Suprapubic skin (tissue), 3 donors: ENCODE data around the gene FDPS.

Experiments used
- POLR2A ChIP-seq, 2 donors: fragments of 450-650 bp; IDR thresholded peaks; one replicate each; pipeline ENCODE4 v1.6.1; 2017; ENCODE audit warnings: antibody characterized with exemption in 2 of 2, mild to moderate bottlenecking in 2 of 2, moderate library complexity in 2 of 2
- TF ChIP-seq, protein P1 (sequence below), 2 donors: fragments of 200-600 bp in 1 of 2; fragments of 450-650 bp in 1 of 2; sonication (generic) in 1 of 2; IDR thresholded peaks; one replicate each; pipeline ENCODE4 v1.5.1; 2016 to 2019; ENCODE audit warnings: antibody characterized with exemption in 2 of 2, mild to moderate bottlenecking in 1 of 2, moderate library complexity in 1 of 2

DNA sequence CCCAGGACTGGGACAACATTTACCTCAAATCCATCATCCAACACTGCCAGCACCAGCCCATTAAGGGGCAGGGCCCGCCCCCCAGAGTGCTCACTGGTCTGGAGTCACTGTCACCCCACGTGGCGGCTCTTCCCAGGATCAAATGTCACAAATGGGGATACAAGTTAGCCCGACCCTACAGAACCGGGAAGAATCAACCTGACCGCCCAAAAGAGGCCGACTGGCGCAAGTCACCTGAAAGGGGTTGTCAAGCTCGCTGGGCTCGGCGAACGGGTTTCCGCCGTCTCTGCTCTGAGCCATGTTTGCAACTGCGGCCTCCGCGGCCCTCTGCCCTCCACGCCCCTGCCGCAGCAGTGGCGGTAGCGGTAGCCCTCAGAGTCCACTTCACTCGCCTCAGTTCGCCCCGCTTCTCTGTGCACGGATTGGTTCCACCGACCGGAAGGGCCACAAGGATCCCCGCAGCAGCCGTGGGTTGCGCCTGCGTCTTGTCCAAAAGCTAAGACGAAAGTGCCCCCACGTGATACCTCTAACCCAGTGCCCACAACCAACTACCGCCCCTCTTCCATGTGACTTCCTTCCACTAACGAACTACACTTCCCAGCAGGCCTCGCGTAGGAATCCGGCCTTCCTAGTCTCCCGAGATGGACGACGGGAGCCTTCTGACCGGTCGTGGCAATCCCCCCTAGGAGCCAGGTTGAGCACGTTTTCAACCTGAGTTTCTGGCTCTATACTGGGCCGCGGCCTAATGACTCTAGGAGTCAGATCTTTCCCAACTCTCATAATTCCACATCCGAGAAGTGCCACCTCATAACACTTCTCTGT, 46.6 kb upstream of the FDPS start, which contains the start of gene SCAMP3:
- peak in 1 of 2 donors; percentile 70 for TF ChIP-seq POLR2A (IDR thresholded peaks at IDR 0.05)
- TF ChIP-seq, protein P1, sequence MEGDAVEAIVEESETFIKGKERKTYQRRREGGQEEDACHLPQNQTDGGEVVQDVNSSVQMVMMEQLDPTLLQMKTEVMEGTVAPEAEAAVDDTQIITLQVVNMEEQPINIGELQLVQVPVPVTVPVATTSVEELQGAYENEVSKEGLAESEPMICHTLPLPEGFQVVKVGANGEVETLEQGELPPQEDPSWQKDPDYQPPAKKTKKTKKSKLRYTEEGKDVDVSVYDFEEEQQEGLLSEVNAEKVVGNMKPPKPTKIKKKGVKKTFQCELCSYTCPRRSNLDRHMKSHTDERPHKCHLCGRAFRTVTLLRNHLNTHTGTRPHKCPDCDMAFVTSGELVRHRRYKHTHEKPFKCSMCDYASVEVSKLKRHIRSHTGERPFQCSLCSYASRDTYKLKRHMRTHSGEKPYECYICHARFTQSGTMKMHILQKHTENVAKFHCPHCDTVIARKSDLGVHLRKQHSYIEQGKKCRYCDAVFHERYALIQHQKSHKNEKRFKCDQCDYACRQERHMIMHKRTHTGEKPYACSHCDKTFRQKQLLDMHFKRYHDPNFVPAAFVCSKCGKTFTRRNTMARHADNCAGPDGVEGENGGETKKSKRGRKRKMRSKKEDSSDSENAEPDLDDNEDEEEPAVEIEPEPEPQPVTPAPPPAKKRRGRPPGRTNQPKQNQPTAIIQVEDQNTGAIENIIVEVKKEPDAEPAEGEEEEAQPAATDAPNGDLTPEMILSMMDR (IDR thresholded peaks at IDR 0.05), result no peak
